GM12878 (cell line): Measurements from ENCODE around the gene AJUBA. TPM values are rescaled to one million over a fixed set of nuclear protein-coding genes. Genes with fewer than 3 reads are reported as not detected.
A peak's percentile ranks its signal among the peaks of the same experiment; 100 is the strongest.

Experiments used
- ATAC-seq: fragments of 200-7000 bp; cut with Tn5 transposase; 3 replicates; pipeline ENCODE4 v1.9.1; 2020; ENCODE audit warnings: mild to moderate bottlenecking, moderate library complexity
- BruUV-seq: library from RNA; stranded (reverse); fragments of 400-500 nt; replicated peaks from 2 replicates; lab custom pipeline; 2021; lab: Mats Ljungman, UMichigan
- CTCF ChIA-PET: fragments of 300-600 bp; sonication (Branson Sonifier 250); formaldehyde crosslinking; extraction: SDS; loops from one replicate; lab custom pipeline; 2021; ENCODE audit warnings: inconsistent platforms; lab: Yijun Ruan, JAX
- POLR2A ChIA-PET: fragments of 350-600 bp; formaldehyde crosslinking; extraction: SDS; loops from one replicate; lab custom pipeline; 2021; ENCODE audit warnings: inconsistent platforms; lab: Charles Lee
- RAD21 ChIA-PET: fragments of 300-600 bp; sonication (Branson Sonifier 250); formaldehyde crosslinking; loops from one replicate; lab custom pipeline; 2023; ENCODE audit warnings: antibody characterized with exemption; ENCODE audit not compliant: unreplicated experiment; lab: Charles Lee
- SMC1A ChIA-PET: fragments of 300-600 bp; sonication (Branson Sonifier 250); formaldehyde crosslinking; loops from one replicate; lab custom pipeline; 2023; ENCODE audit not compliant: unreplicated experiment, uncharacterized antibody; lab: Charles Lee
- DNase-seq: peaks from one replicate; pipeline ENCODE4 v3.0.0-alpha.2; 2011; ENCODE audit warnings: low read depth, low spot score
- FAIRE-seq: peaks from 3 replicates; lab custom pipeline; 2011; peaks lifted over from hg19 to GRCh38; lab: Jason Lieb, UNC
- H2AFZ ChIP-seq: 2 replicates; pipeline ENCODE4 v1.6.0; 2011; ENCODE audit warnings: low read depth, low read length, control low read depth; ENCODE audit not compliant: control insufficient read depth
- H3K27ac ChIP-seq: 2 replicates; pipeline ENCODE4 v1.5.1; 2011; ENCODE audit warnings: control low read depth; ENCODE audit not compliant: control insufficient read depth, insufficient read depth
- H3K27me3 ChIP-seq, 2 experiments: replicated peaks in 1 of 2; 2 replicates each; pipeline versions ENCODE4 v1.6.0 to v1.6.1; 2011; ENCODE audit warnings: low read length in 1 of 2; ENCODE audit not compliant: control insufficient read depth in 2 of 2, insufficient read depth in 2 of 2
- H3K36me3 ChIP-seq, 2 experiments: 2 replicates each; pipeline ENCODE4 v1.5.1; 2011; ENCODE audit warnings: low read length in 1 of 2; ENCODE audit not compliant: control insufficient read depth in 2 of 2, insufficient read depth in 2 of 2
- H3K4me1 ChIP-seq: 2 replicates; pipeline ENCODE4 v1.6.1; 2011; ENCODE audit warnings: mild to moderate bottlenecking, low read length, moderate library complexity, mixed read lengths; ENCODE audit not compliant: control insufficient read depth, insufficient read depth
- H3K4me2 ChIP-seq: 2 replicates; pipeline ENCODE4 v1.6.0; 2011; ENCODE audit warnings: control low read depth; ENCODE audit not compliant: control insufficient read depth, insufficient read depth
- H3K4me3 ChIP-seq: fragments of 200-600 bp; sonication (generic); 2 replicates; pipeline ENCODE4 v1.5.1; 2016
- H3K79me2 ChIP-seq: 2 replicates; pipeline ENCODE4 v1.6.0; 2011; ENCODE audit warnings: low read length; ENCODE audit not compliant: control insufficient read depth, insufficient read depth
- H3K9ac ChIP-seq: 2 replicates; pipeline ENCODE4 v1.8.0; 2011; ENCODE audit warnings: low read length, control low read depth, mixed read lengths; ENCODE audit not compliant: control insufficient read depth, insufficient read depth
- H3K9me3 ChIP-seq: replicated peaks from 3 replicates; pipeline ENCODE4 v1.5.1; 2011; ENCODE audit warnings: mild to moderate bottlenecking, low read length; ENCODE audit not compliant: control insufficient read depth, insufficient read depth
- H4K20me1 ChIP-seq: 2 replicates; pipeline ENCODE4 v1.6.0; 2011; ENCODE audit not compliant: control insufficient read depth, insufficient read depth
- FOS ChIP-seq: IDR thresholded peaks from 3 replicates; pipeline ENCODE4 v1.6.1; 2011; ENCODE audit warnings: borderline replicate concordance; ENCODE audit not compliant: insufficient read length; ENCODE audit errors: extremely low read depth
- SUZ12 ChIP-seq: fragments of 200-600 bp; sonication (generic); IDR thresholded peaks from one replicate; pipeline ENCODE4 v1.6.1; 2018; ENCODE audit warnings: antibody characterized with exemption, mild to moderate bottlenecking; ENCODE audit not compliant: unreplicated experiment
- WGBS: methylation state at CpG from one replicate; pipeline ENCODE4 v1.1.6; 2016; ENCODE audit warnings: low lambda C conversion rate; ENCODE audit not compliant: insufficient replicate concordance, insufficient coverage; ENCODE audit errors: missing lambda C conversion rate; 5-methylcytosine and 5-hydroxymethylcytosine counted together
- in situ Hi-C: fragments of 300-500 bp; cut with MboI; formaldehyde crosslinking; loops from 9 replicates; pipeline ENCODE4 v1.14.3; 2018; ENCODE audit warnings: mixed read lengths
- intact Hi-C: fragments of 100-400 bp; cut with micrococcal nuclease; formaldehyde crosslinking; loops from one replicate; pipeline ENCODE4 v1.14.2; 2022; ENCODE audit not compliant: unreplicated experiment
- polyA plus RNA-seq, 11 experiments: library from polyadenylated mRNA; depleted of rRNA in 4 of 11; unstranded in 6 of 11; stranded (reverse) in 5 of 11; fragments of >200 nt; fragmentation: Nextera tagmentation in 4 of 11; fragmentation: Illumina TruSeq in 1 of 11; extraction: Ambion mirVana in 4 of 11; extraction: Trizol in 1 of 11; gene quantifications; 1 replicate in 1 of 11; 2 replicates in 10 of 11; pipeline versions ENCODE4 v1.2.1 to v1.2.3, GENCODE V29; 2011 to 2016; ENCODE audit warnings: inconsistent platforms in 2 of 11, missing spikeins in 2 of 11, low read depth in 1 of 11
- total RNA-seq, 4 experiments: library from RNA; depleted of rRNA in 3 of 4; stranded (reverse); fragments of >200 nt in 3 of 4; fragmentation: Illumina TruSeq in 1 of 4; extraction: Trizol in 1 of 4; gene quantifications; 2 replicates each; pipeline versions ENCODE4 v1.2.1 to v1.2.3, GENCODE V29; 2013 to 2021

The AJUBA gene
- total and polyA plus RNA-seq, 10 of the 15 experiments (the other 5 are each of a cell fraction or from before 2014, with no cell fraction given), result 0.03 to 18.1 (median 0.36) TPM; not detected in 1

- FAIRE-seq, result no peak
- Histone ChIP-seq H3K27ac (no peak overlapping the region), H3K4me3 (peak overlapping the region; percentile 63; the same call in 1 of the 2 replicates), H3K79me2 (no peaks in the 10 kb centered on the region), H3K9ac (peak overlapping the region; percentile 25; the same call in 1 of the 2 replicates), H3K4me2 (peak overlapping the region; percentile 73), H4K20me1 (no peaks in the 10 kb centered on the region), H3K9me3 (no peaks in the 10 kb centered on the region), H2AFZ (peak overlapping the region; percentile 57), H3K4me1 (no peaks in the 10 kb centered on the region; the same call in 1 of the 2 replicates), H3K27me3 (peaks cover 4 to 13% of the 10 kb centered on the region in 2 experiments), H3K36me3 (no peaks in the 10 kb centered on the region)
- in situ Hi-C loops, result loop anchor here (5.0 kb wide), 1 partner anchor 410 kb away; no protein-coding TSS in a partner anchor
- ChIA-PET SMC1A (interaction anchor here (0.6 to 5.1 kb wide), 7 partner anchors 9 to 256 kb away, joined by 3 to 39 read pairs (median 9); partner anchors contain the start of gene PRMT5), POLR2A (interaction anchor here (1.0 kb wide), 1 partner anchor 18 kb away, joined by 3 read pairs; no protein-coding TSS in a partner anchor), CTCF (interaction anchor here (1.3 to 25.0 kb wide), 9 partner anchors 10 to 411 kb away, joined by 3 to 853 read pairs (median 73); partner anchors contain the start of genes CDH24, HOMEZ and PRMT5), RAD21 (interaction anchor here (0.9 to 9.1 kb wide), 4 partner anchors 9 to 114 kb away, joined by 3 to 224 read pairs (median 18); partner anchors contain the start of genes C14orf119, CDH24 and PRMT5)
- DNase-seq, result no peak
- TF ChIP-seq FOS (no peak), SUZ12 (peak; percentile 29)
- BruUV-seq, result no TSS peak
- ATAC-seq, result no peak
- intact Hi-C loops, result loop anchor here (2.0 to 10.0 kb wide), 2 partner anchors 53 to 597 kb away; partner anchors contain the start of gene PRMT5
- 13% methylated on average over 48 of the region's 51 CpGs for WGBS
These were observed 375 bp downstream of the AJUBA start for GRCh38 chr14:22981876-22982476.
